Thyroid gland (tissue), 4 donors: ENCODE results near the gene CCN2. TPM values are rescaled to one million over a fixed set of nuclear protein-coding genes. Genes with fewer than 3 reads are reported as not detected.

Experiments used
- DNase-seq, 2 donors: peaks; one replicate each; pipeline ENCODE4 v3.0.0-alpha.2; 2019
- H3K27ac ChIP-seq, 3 donors: fragments of 200-600 bp; sonication (generic); 1 replicate in 2 of 3; 2 replicates in 1 of 3; pipeline ENCODE4 v1.5.1; 2016 to 2019; ENCODE audit warnings: mild to moderate bottlenecking in 1 of 3, moderate library complexity in 1 of 3
- H3K27me3 ChIP-seq: fragments of 200-600 bp; sonication (generic); one replicate; pipeline ENCODE4 v1.5.1; 2019
- H3K36me3 ChIP-seq, 2 donors: fragments of 200-600 bp; sonication (generic); one replicate each; pipeline ENCODE4 v1.5.1; 2016 to 2019
- H3K4me1 ChIP-seq, 2 donors: fragments of 200-600 bp; sonication (generic); one replicate each; pipeline ENCODE4 v1.5.1; 2017 to 2019
- H3K4me3 ChIP-seq, 3 donors: fragments of 200-600 bp; sonication (generic); replicated peaks in 1 of 3; 1 replicate in 2 of 3; 2 replicates in 1 of 3; pipeline ENCODE4 v1.5.1; 2016; ENCODE audit warnings: mild to moderate bottlenecking in 1 of 3
- H3K9me3 ChIP-seq: fragments of 200-600 bp; sonication (generic); one replicate; pipeline ENCODE4 v1.5.1; 2017
- POLR2A ChIP-seq, 2 donors: fragments of 450-650 bp; IDR thresholded peaks; one replicate each; pipeline ENCODE4 v1.6.1; 2017; ENCODE audit warnings: antibody characterized with exemption in 2 of 2, mild to moderate bottlenecking in 2 of 2, moderate library complexity in 1 of 2
- WGBS, 2 donors: methylation state at CpG; one replicate each; pipeline ENCODE4 v1.1.5; 2017; 5-methylcytosine and 5-hydroxymethylcytosine counted together
- intact Hi-C: fragments of 100-400 bp; cut with DNase I; formaldehyde crosslinking; loops from one replicate; pipeline ENCODE4 v1.15.1; 2023
- total RNA-seq, 4 donors: library from RNA; depleted of rRNA; stranded (reverse); fragments of >200 nt; gene quantifications; one replicate each; pipeline ENCODE4 v1.2.3, GENCODE V29; 2016
- TF ChIP-seq, protein P1 (sequence below), 6 experiments: fragments of 200-600 bp in 3 of 6; fragments of 450-650 bp in 3 of 6; sonication (generic) in 3 of 6; IDR thresholded peaks; one replicate each; pipeline ENCODE4 v1.5.1; 2016 to 2019; ENCODE audit warnings: antibody characterized with exemption in 6 of 6, mild to moderate bottlenecking in 2 of 6, inconsistent platforms in 1 of 6, moderate library complexity in 1 of 6

CCN2 gene, protein sequence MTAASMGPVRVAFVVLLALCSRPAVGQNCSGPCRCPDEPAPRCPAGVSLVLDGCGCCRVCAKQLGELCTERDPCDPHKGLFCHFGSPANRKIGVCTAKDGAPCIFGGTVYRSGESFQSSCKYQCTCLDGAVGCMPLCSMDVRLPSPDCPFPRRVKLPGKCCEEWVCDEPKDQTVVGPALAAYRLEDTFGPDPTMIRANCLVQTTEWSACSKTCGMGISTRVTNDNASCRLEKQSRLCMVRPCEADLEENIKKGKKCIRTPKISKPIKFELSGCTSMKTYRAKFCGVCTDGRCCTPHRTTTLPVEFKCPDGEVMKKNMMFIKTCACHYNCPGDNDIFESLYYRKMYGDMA
- 100 to 1,000 TPM in 3 of 4 donors, 10 to 100 TPM in 1; 40.1 to 173 (median 137) TPM for total RNA-seq

DNA sequence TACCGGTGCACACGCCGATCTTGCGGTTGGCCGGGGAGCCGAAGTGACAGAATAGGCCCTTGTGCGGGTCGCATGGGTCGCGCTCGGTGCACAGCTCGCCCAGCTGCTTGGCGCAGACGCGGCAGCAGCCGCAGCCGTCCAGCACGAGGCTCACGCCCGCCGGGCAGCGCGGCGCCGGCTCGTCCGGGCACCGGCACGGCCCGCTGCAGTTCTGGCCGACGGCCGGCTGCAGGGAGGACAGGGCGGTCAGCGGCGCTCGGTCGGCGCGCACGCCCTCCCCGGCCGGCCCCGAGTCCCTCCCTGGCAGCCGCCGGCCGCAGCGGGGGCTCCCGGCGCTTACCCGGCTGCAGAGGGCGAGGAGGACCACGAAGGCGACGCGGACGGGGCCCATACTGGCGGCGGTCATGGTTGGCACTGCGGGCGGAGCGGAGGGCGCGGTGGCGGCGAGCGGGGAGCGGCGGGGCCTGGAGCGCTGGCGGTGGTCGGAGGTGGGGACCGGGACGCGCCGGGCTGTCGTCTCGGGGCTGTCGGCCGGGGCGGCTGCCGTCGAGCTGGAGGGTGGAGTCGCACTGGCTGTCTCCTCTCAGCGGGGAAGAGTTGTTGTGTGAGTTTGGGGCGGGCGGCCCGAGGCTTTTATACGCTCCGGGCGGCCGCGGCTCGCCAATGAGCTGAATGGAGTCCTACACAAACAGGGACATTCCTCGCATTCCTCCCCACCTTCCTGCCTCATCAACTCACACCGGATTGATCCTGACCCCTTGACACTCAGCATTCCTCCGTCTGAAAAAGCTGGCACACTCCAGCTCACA, at the start of gene CCN2:
CCN2 (minus strand) TSS at position 606 of the 809 bp plus-strand sequence; CDS start at position 406, 200 bp downstream.
- intact Hi-C loops: no loop called here
- Histone ChIP-seq H3K4me1 (peaks cover 23 to 39% of the 10 kb centered on the region in 2 donors), H3K36me3 (peaks cover 0 to 3% of the 10 kb centered on the region in 2 donors)

DNA sequence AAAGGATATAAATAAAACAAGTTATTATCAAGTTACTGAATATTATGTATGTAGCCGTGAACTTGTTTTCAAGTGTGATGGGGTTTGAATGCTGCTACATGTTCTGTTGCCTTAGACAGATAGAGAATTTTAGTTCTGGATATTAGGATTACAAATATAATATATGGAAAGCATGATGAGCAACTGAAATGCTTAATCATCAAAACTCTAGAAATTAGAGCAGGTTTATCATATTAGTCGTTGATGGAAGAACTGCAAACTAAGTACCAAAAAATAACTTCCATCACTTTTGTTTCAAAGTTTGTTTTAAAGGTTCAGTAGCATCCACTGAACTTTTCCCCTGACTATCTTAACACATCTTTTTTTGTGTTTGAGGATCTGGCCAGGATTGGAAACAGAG, 49.1 kb upstream of the CCN2 start:
- intact Hi-C loops: no loop called here
- TF ChIP-seq POLR2A (IDR thresholded peaks at IDR 0.05): no peak
- TF ChIP-seq, protein P1, sequence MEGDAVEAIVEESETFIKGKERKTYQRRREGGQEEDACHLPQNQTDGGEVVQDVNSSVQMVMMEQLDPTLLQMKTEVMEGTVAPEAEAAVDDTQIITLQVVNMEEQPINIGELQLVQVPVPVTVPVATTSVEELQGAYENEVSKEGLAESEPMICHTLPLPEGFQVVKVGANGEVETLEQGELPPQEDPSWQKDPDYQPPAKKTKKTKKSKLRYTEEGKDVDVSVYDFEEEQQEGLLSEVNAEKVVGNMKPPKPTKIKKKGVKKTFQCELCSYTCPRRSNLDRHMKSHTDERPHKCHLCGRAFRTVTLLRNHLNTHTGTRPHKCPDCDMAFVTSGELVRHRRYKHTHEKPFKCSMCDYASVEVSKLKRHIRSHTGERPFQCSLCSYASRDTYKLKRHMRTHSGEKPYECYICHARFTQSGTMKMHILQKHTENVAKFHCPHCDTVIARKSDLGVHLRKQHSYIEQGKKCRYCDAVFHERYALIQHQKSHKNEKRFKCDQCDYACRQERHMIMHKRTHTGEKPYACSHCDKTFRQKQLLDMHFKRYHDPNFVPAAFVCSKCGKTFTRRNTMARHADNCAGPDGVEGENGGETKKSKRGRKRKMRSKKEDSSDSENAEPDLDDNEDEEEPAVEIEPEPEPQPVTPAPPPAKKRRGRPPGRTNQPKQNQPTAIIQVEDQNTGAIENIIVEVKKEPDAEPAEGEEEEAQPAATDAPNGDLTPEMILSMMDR (IDR thresholded peaks at IDR 0.05): no peak
- no peaks in the 10 kb centered on the region for H3K9me3 ChIP-seq
- no peaks in the 10 kb centered on the region for H3K27me3 ChIP-seq
- no peak overlapping the region for H3K4me3 ChIP-seq
- 86 to 89% methylated on average over 2 of the region's 2 CpGs for WGBS, 2 donors
- no peaks in the 10 kb centered on the region for H3K4me1 ChIP-seq
- no peak for DNase-seq
- H3K27ac ChIP-seq: no peak overlapping the region
- no peaks in the 10 kb centered on the region for H3K36me3 ChIP-seq

More for the DNA sequence above, at the start of gene CCN2:
- peak; percentile 94 to 95 for DNase-seq
- H3K27ac ChIP-seq: peak within 1 kb of the TSS; percentile 91 to 98 (median 98)
- H3K9me3 ChIP-seq: no peaks in the 10 kb centered on the region
- TF ChIP-seq POLR2A (IDR thresholded peaks at IDR 0.05): peak; percentile 98 to 99
- TF ChIP-seq, protein P1 (IDR thresholded peaks at IDR 0.05): peak in 1 of 6 experiments; percentile 9
- WGBS, 2 donors: 0 to 1% methylated on average over 13 to 29 of the region's 97 CpGs
- no peaks in the 10 kb centered on the region for H3K27me3 ChIP-seq
- peak within 1 kb of the TSS; percentile 50 to 85 (median 77) for H3K4me3 ChIP-seq

DNA sequence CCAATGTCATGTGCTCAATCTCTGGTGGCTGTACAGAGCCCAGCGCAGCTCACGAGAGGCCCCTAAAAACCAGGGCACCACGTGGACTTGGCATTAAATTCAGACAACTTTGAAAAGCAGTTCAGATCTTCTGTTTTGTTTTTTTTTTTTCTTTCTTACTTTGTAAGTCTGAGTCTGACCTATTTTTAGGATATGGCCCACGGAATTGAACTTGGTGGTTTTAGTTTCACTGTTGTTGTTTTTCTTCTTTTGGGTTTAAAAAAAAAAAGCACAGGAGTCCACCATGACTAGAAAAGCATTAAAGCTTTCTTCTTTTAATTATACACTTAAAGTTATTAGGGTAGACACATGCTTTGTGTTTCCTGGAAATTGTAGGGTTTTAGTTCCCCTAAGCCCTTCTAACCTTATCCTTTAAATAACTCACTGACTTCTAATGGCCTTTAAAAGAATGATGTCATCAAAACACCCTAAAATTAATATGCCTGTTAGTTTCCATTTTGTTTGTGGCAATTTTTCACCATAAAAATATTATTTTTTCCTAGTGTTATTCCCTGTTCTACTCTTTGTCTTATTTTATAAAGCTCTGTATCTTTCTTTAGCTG, 48.5 kb upstream of the CCN2 start:
- no peak overlapping the region for H3K27ac ChIP-seq
- H3K36me3 ChIP-seq: no peaks in the 10 kb centered on the region
- H3K27me3 ChIP-seq: no peaks in the 10 kb centered on the region
- no peaks in the 10 kb centered on the region for H3K4me1 ChIP-seq
- no peaks in the 10 kb centered on the region for H3K9me3 ChIP-seq
- 65 to 73% methylated on average over 4 of the region's 4 CpGs for whole genome bisulfite sequencing, 2 donors
- no peak for TF ChIP-seq POLR2A (IDR thresholded peaks at IDR 0.05)
- TF ChIP-seq, protein P1 (IDR thresholded peaks at IDR 0.05): no peak
- intact Hi-C loops: no loop called here
- no peak overlapping the region for H3K4me3 ChIP-seq
- DNase-seq: no peak

DNA sequence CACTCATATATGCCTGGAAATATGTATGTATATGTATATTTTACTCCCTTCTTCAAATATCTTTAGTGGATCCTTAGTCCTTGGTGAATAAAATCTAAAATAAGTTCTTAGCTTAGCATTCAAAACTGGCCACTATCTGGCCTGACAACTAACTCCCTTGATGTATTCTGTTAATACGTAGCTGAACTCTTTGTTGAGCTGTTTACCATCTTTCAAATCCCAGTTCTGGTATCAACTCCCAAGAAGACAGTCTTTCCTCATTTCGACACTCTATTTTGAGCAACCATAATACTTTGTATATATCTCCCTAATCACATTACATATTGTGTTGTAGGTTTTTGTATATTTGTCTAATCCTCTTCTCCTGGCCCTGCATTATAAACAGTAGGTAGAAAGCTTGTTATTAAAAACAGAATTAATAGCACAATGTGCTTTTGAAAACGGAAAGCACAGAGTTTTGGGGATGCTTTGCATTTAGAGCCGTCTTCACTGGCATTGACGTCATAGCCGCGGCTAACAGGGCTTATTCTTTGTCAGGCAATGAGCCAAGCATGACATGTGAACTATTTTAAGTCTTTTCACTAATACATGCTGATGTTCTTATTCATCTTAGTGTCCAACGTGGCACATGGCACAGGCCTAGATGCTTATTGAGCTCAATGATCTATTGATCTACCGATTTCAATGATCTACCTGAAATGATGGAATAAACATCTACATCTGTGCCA, 47.2 kb upstream of the CCN2 start:
- Histone ChIP-seq H3K27ac (no peak overlapping the region), H3K36me3 (no peaks in the 10 kb centered on the region), H3K4me3 (no peak overlapping the region), H3K4me1 (no peaks in the 10 kb centered on the region), H3K27me3 (no peaks in the 10 kb centered on the region), H3K9me3 (no peaks in the 10 kb centered on the region)
- TF ChIP-seq POLR2A (IDR thresholded peaks at IDR 0.05): no peak
- TF ChIP-seq, protein P1 (IDR thresholded peaks at IDR 0.05): no peak
- 86 to 93% methylated on average over 9 of the region's 9 CpGs for whole genome bisulfite sequencing, 2 donors
- intact Hi-C loops: no loop called here
- DNase-seq: no peak
